ENCODE measurements around the gene TTLL6.
"Not testable (repeated sequence)": the region's sequence is repeated elsewhere in the genome, so short reads cannot be mapped to it uniquely, and the experiment has no call there.

The TTLL6 gene

DNA sequence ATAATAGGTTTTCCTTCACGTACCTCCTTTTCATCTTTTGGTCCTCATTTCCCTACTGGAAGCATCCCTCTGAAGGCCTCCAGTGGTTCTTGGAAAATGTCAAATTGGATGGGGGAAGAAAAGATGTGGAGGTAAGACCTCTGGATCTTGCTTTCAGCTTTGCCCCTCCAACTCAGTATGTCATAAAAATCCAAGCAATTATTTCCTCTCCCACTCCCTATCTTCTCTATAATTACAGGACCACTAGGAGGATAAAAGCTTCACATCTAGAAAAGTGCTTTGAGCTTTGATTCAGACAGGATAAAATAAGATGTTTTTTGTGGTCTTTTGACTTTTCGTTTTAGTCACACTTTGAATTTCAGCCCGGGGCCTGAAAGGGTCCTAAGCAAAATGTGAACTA is 1.7 kb downstream of the TTLL6 start:
- no peak for DNase-seq (ENCODE audit: low spot score)

DNA sequence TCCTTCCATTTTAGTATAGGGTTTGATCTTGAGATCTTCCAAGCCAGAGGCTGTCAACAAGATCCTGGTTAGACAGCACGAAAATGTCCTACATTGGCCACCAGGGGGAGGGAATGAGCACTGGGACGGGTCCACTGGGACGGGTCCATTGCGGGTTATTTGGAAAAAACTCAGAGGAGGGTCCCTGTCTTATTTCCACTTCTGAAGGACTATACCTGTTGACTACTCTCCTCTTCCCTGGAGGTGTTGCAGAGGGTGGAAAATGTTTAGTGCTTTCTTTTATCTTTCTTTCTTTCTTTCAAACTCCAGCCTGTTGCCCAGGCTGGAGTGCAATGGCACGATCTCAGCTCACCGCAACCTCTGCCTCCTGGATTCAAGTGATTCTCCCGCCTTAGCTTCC is 2.5 kb downstream of the TTLL6 start:
- DNase-seq (ENCODE audit: low spot score): peak; percentile 85

DNA sequence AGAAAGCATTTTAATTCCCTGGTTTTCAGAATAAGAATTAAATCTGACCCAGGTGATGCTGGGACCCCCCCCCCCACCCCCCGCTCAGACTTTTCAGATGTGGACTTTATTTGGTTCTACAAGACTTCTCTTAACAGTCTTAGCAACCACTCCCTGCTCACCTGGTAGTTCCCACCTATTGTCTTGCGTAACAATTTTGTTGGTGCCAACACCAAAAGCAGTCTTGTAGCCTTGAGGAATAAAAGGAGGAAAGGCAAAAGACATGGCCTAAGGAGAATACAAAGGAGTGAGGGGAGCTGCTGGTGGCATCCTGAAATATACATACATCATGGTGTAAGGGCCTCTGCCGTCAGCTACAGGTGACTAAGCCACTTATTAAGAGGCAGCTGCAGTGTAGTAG is 5.0 kb downstream of the TTLL6 start:
- DNase-seq (ENCODE audit: low spot score): no peak

DNA sequence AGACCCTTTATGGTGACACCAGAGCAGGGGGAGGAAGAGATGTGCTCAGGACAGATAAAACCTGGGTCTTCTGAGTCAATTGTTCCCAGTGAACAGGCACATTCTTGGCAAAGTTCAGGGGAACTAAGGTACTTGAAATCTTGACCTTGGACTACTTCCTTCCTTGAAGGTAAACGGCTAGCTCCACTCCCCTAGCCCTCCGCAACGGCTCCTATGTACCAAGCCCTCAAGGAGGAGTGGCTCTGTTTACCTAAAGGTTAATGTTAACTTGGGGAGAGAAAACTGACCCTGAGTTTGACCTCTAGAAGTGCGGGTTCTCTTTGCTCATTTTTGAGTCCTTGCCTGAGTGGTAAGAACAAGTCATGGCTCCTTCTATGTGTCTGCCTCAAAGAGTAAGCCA is 7.8 kb downstream of the TTLL6 start:
- DNase-seq (ENCODE audit: low spot score): no peak

DNA sequence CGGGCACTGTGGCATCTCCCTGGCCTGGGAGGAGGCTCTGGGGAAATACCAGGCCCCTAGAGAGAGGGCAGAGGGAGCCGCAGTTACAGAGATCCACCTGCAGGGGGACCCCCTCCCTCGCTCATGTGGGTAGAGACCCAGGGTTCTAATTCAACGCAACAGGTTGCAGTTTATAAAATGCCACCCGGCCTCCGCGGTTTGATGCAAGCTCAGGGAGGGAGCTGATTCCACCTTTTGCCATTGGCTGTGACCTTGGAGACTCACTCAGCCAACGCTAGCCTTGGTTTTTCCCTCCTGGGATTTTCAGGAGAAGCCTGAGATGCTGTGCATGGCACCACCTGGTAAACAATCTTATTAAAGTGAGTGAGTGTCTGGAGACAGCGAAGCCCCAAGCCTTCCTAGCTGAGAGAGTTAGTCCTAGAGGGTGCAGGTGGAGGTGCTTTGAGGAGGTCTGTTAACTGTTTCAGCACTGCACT is 12.1 kb downstream of the TTLL6 start:
- DNase-seq (ENCODE audit: low spot score): peak; percentile 67

DNA sequence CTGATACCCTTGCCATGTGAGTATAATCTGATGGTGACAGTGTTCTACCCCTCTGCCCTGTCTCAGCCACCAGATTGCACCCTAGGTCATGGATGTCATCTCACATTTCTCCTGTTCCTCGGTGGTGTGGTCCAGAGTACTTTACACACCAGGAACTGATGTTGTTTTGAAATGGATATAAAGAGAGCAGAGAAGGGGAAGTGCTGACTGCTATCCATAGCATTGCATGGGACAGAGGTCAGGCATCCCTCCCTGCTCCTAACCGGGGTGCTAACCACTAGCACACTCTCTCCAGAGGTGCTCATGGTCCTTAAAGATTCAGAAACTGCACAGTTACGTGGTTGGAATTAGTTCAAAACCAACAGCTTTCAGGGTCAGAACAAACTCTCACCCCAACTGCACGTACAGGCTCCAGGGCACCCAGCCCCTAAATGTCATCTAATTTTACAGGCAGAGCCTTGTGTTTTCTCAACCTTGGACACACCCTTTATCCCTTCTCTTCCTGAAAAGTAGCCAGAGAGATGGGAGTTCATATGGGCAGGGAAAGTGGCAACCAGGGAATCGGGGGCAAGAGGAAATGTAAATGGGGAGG is 16.3 kb downstream of the TTLL6 start:
- DNase-seq (ENCODE audit: low spot score): no peak

DNA sequence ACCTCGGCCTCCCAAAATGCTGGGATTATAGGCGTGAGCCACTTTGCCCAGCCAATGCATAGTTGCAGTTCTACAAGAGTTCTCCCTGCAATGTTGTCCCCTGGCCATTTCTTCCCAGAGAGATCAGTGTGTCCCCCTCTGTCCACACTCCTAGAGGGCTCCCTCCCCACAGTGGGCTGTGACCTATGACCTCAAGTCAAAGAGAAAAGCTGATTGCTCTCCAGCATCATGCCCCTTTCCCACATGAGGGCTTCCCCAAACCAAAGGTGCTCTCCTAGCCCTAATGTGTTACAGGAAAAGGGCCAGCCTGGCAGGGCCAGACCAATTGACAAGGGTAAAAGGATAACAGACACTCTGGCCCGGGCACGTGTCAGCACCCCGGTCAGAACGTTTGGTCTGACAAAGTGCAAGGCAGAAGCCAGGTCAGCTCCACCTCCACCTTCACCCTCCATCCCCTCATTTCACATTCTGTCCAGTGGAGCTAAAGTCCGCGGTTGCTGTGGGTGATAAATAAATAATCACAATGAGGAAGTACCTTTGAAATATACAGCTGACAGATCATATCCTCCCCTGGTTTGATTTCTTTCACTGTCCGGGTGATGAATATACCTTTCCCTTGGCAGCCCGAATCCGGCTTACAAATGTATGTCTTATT is 17.8 kb downstream of the TTLL6 start:
- no peak for DNase-seq (ENCODE audit: low spot score)

DNA sequence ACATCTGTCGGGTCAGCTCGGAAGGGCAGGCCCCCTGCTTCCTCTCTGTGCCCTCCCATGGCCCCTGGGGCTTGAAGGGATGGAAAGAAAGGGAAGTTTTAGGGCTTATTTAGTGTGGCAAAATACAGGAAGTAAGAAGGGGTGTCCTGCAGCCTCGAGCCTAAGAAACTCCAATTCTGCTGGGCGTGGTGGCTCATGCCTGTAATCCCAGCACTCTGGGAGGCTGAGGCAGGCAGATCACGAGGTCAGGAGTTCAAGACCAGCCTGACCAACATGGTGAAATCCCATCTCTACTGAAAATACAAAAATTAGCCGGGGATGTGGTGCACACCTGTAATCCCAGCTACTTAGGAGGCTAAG is 20.9 kb downstream of the TTLL6 start:
- DNase-seq (ENCODE audit: low spot score): not testable (repeated sequence)

DNA sequence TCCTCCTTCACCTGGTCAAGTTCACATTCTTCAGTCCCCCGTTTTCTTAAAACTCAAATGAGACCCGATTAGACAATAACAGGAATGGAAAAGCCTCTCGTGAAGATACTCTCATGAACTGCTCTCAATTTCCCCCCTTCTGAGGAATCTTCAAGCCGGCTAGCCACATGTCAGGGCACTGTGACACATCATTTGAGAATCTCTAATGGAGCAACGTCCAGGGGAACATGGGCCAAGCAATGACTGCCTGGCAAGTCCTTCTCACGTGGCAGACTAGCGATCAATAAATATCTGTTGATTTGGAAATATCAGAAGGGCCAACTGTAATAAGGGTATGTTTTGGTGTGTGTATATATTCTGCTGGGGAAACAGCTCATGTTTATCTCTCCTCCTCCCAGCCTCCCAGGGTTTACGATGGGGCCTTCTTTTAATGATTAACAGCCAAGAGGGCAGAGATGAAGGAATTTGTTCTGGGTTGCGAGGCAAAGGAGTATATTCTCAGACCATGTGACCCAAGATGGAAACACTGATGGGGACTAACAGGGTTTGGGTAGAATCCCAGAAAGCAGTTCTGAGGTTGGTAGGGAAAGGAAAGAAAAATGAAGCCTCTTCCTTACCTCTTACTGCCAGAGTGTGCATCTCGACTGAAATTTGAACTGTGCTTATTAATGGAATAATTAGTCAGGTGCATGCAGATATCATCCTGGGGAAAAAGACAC is 21.4 kb downstream of the TTLL6 start:
- peak; percentile 52 for DNase-seq (ENCODE audit: low spot score)

DNA sequence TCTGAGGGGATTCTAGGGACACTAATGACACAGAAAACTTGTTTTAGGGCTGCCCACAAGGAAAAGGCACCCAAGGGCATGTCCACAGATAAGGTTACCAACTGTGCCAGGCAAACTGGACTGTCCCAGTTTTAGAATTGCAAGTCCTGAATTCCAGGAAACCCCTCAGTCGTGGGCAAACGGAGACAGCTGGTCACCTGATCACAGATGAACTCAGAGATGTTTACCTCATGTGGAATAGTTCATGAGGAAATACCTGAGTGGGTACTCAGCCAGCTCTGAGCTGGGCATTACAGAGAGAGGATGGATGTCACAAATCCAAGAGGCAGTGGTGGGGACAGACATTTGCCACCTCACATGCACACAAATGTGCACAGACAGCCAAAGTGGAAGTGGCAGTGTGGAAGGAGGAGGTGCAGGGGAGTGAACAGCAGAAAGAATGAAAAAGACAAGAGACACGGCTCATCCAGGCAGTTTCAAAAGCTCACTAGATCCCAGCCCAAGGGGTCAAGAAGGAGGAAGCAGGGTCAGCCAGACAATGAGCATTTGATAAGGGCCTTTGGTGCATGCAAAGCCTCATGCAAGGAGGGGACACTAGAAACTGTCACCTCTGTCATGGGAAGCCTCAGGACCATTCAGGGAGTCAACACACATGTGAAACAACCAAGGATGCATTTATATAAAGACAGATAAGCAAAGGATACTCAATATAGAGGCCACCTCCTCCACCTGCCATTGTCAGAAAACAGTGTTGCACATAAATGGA is 24.8 kb downstream of the TTLL6 start:
- no peak for DNase-seq (ENCODE audit: low spot score)

DNA sequence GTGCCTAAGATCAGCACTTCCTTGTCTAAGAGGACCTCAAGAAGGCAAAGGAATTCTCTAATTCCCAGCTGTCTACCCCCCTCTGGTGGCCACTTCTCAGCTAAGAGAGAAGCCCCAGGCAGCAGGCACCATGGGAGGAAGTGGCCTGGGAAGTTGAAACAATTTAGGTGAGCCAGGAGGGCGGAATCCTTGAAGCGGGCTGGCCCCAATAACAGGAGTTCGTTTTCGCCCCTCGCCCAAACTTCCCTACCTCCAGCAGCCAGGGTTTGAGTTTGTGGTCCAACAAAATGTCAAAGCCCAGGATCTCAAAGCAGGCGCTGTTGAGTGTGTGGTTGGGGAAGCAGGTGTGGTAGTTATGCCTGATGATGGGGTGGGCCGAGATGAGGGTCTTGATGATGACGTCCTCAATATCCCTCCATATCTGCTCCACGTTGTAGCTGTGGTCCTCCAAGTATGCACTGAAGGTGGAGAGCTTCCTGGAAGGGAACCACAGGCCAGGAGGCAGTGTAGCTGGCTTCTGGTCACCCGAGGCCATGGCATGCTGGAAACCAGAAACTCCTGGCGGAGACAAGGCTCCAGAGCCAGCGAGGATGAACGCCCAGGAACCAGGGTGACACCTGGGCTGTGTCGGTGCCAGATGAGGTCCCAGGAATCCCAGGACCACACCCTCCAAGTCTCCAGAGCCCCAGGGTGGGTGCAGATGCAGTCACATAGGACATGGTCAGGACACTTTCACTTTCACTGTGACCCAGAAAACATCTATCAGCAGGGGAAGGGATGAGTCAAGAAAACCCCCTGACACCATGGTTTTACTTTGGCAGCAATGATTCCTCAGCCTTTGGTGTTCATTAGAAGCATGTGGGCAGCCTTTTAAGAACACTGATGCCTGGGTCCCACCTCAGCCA is 25.6 kb downstream of the TTLL6 start:
- DNase-seq (ENCODE audit: low spot score): peak; percentile 44

DNA sequence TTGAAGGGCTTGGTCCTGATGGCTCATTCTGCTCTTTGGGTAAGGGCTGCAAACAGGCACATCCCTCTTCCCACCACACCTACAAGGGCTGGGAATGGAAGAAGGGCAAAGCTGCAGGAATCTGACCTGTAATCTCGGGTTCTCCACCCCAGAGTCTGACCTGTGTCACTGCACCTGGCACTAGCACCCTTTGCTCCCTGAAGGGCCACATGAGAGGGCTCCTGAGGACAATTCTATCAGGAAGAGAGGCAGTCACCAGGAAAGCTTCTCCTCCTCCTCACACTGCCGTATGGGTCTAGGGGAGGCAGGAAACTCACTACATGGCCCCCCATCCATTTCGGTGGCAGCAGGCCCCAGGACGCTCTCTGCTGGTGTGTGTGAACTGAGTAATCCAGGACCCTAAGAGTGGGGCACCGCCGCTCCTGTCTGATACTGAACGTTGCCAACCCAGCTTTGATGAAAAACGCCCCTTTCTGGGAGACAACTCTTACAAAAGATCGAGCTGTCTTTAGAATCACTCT is 26.4 kb downstream of the TTLL6 start:
- DNase-seq (ENCODE audit: low spot score): no peak

DNA sequence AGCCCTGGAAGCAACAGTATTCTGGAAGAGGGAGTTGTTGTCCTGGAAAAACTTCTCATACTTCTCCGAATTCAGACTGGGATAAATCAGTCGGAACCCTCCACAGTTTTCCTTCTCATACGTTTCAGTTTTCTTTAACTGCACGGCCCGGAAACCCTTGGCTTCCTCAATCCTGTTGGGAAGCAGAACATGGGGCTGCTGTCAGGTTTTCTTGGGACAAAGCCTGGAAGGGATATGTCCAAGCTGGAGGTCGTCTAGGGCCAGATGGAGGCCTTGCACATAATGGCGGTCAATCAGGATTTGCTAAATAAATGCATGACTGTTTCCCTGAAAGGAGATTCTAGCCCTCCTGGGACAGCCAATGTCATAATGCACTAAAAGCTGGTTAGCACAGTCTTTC is 29.2 kb downstream of the TTLL6 start:
- DNase-seq (ENCODE audit: low spot score): no peak

DNA sequence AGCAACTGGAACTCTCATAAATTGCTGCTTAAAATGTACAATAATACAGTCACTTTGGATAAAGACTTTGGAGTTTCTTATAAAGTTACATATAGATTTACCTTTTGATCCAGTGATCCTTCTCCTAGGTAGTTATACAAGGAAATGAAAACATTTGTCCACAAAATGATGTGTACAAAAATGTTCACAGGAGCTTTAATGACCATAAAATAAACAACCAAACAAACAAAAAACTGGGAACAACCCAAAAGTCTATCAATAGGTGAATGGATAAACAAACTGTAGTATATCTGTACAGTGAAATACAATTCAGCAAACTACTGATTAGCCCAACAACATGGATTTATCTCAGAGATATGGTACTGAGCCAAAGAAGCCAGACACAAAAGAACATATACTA is 37.6 kb downstream of the TTLL6 start:
- no peak for DNase-seq (ENCODE audit: low spot score)

DNA sequence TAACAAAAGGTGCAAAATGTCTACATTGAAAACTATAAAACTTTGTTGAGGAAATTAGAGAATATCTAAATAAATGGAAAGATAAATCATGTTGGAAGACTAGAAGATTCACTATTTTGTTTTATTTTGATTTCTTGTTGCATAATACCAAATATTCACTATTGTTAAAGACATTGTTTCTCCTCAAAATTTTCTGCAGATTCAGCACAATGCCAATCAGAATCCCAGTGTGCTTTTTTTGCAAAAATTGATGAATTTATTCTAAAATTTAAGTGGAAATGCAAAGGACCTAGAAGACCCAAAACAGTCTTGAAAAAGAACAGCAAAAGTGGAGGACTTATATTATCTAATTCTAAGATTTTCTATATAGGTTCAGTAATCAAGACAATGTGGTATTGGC is 40.4 kb downstream of the TTLL6 start:
- DNase-seq (ENCODE audit: low spot score): no peak

DNA sequence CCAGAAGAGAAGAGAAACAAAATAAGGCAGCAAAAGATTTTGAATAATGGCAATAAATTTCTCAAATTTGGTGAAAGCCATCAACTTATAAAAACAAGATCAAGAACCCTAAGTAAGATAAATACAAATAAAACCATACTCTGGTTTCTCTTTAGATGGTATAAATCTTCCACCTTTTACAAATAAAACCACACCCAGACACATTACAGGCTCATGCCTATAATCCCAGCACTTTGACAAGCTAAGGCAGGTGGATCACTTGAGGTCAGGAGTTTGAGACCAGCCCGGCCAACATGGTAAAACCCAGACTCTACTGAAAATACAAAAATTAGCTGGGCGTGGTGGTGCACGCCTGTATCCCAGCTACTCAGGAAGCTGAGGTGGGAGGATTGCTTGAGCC is 43.8 kb downstream of the TTLL6 start:
- DNase-seq (ENCODE audit: low spot score): no peak

DNA sequence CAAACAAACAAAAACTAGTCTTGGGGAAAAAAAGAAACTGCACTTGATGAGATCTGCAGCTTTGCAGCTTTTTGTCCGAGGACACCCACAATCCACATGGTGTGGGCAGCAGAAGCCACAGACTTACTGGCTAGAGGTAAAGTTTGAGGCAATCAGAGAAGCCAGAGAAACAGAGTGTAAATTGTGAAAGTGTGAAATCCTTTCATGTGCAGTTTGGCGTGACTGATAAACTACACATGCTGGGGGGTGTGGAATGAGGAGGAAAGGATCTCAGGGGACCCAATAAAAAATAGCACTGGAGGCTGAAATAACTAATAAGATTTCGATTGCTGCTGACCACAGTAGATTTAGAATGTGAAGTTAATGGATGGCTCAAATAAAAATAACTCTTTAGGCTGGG is 46.1 kb downstream of the TTLL6 start:
- DNase-seq (ENCODE audit: low spot score): no peak

DNA sequence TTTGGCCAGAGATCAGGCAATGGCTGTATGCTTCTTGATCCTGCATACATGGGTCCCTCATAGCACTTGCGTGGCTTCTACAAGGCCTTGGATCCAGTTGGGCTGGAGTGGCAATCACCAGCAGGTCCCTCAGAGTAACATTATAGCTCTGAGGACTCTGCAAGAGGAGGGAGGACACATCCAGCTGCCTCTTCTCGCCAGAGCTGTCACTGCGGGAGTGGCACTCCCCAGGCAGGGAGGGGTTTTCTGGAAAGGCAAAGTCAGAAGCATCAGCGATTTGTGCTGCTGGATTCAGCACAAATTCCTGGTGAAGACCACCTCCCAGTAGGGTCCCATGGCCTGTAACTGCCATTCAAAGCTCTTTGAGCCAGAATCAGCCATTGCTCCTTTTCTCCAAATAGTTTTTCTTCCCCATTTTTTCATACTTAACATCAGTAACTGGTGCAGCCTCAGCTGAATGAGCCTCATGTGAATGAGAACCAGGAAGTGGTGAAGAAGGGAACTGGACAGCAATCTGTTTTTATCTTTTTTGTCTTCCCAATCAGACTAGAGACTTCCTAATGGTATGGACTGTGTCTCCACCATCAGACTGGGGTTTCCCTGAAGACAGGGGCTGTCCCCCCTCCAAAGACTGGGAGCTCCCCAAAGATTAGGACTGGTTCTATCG is 47.9 kb downstream of the TTLL6 start:
- no peak for DNase-seq (ENCODE audit: low spot score)

DNA sequence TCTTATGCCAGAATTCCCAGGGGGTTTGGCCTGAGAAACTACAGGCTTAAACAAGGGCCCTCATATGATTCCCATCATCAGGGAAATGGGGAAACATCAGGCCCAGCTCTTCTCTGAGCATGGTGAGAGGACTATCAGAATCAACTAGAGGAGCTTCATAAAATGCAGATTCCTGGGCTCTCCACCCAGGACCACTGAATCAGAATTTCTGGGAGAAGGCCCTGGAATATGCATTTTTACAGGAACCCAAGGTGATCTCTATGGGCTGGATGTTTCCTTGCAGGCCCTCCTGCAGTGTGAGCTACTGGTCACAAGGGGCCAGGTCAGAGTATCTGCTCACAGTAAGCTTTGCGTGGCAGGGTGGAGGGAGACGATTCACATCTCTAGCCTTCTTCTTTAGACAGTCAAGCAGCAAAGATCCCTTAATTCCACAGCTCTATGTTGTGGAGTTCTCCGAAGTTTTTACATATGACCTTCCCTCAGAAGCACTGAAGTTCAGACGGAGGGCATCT is 49.7 kb downstream of the TTLL6 start:
- DNase-seq (ENCODE audit: low spot score): no peak

DNA sequence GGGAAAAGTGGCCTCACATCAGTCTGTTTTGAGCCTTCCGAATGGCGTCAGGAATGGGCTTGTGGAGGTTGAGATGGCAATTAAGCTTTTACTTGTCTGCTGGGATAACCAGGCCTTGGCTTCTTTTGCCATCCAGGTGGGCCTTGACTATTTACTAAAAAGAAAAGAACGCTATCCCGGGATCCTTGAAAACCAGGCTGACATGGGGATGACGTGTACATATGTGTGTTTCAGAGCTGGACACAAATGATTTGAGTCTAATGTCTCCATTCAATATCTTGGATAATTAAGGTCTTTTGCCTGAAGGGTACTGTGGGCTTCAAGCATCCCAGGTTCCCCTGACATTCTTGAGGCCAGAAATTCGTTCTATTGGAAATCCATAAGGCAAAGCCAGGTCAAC is 55.9 kb downstream of the TTLL6 start:
- no peak for DNase-seq (ENCODE audit: low spot score)

DNA sequence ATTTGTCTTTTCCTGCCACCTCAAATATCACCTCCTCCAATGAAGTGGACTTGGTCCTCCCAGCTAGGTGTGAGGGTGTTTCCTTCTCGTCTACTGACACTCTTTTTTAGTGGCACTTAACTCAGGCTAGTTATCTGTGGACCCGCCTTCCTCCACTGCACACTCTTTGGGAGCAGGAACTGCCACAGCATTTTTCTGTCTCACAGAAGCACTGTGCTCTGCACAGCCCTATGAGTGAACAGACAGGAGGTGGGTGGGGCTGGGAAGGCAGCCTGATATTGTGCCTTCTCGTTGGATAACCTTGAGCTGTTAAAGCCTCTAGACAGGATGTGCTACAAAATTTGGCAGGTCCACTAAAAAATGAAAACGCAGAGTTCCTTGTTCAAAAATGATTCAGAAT is 56.6 kb downstream of the TTLL6 start:
- no peak for DNase-seq (ENCODE audit: low spot score)

Measured in HuH-7.5 (cell line).